GM18868 (cell line): ENCODE measurements around the gene SCAF4.
"Not testable (repeated sequence)": the region's sequence is repeated elsewhere in the genome, so short reads cannot be mapped to it uniquely, and the experiment has no call there.

Source experiments
- ATAC-seq: cut with Tn5 transposase; IDR thresholded peaks from one replicate; pipeline ENCODE4 v1.9.1; 2021; ENCODE audit warnings: mild to moderate bottlenecking, moderate library complexity; ENCODE audit not compliant: unreplicated experiment

SCAF4 gene

GRCh38 chr21:31743712-31744111 lies 11.8 kb upstream of the SCAF4 start:
- no peak for ATAC-seq

GRCh38 chr21:31741116-31741515 lies 9.2 kb upstream of the SCAF4 start:
- no peak for ATAC-seq

GRCh38 chr21:31737586-31738397 lies 5.9 kb upstream of the SCAF4 start:
- not testable (repeated sequence) for ATAC-seq

GRCh38 chr21:31735511-31735992 lies 3.6 kb upstream of the SCAF4 start:
- no peak for ATAC-seq

GRCh38 chr21:31733551-31734149 lies 1.7 kb upstream of the SCAF4 start:
- no peak for ATAC-seq

- no peak for ATAC-seq
These were observed 956 bp upstream of the SCAF4 start for GRCh38 chr21:31732597-31733550.

- peak; percentile 18 for ATAC-seq
These were observed 662 bp downstream of the SCAF4 start for GRCh38 chr21:31731056-31731856.

- no peak for ATAC-seq
These were observed 1.2 kb downstream of the SCAF4 start for GRCh38 chr21:31730712-31731055.

- ATAC-seq: no peak
These were observed 2.1 kb downstream of the SCAF4 start for GRCh38 chr21:31729622-31730343.

GRCh38 chr21:31728952-31729351 lies 3.0 kb downstream of the SCAF4 start:
- no peak for ATAC-seq

- no peak for ATAC-seq
These were observed 3.7 kb downstream of the SCAF4 start for GRCh38 chr21:31728191-31728590.

- ATAC-seq: no peak
These were observed 4.7 kb downstream of the SCAF4 start for GRCh38 chr21:31727181-31727580.

GRCh38 chr21:31726407-31726806 lies 5.5 kb downstream of the SCAF4 start:
- no peak for ATAC-seq

- no peak for ATAC-seq
These were observed 6.6 kb downstream of the SCAF4 start for GRCh38 chr21:31725202-31725839.

- no peak for ATAC-seq
These were observed 7.4 kb downstream of the SCAF4 start for GRCh38 chr21:31724552-31724951.

- ATAC-seq: no peak
These were observed 10.5 kb downstream of the SCAF4 start for GRCh38 chr21:31721381-31721780.

GRCh38 chr21:31720739-31721138 lies 11.2 kb downstream of the SCAF4 start:
- no peak for ATAC-seq

GRCh38 chr21:31720330-31720729 lies 11.6 kb downstream of the SCAF4 start:
- ATAC-seq: no peak

GRCh38 chr21:31716106-31716505 lies 15.8 kb downstream of the SCAF4 start:
- no peak for ATAC-seq
